IPS-20b (cell line): ENCODE measurements around the gene MGAT5.

Experiments
- H3K27ac ChIP-seq: one replicate; pipeline ENCODE4 v1.5.1; 2013; ENCODE audit warnings: low read length
- H3K27me3 ChIP-seq: 2 replicates; pipeline ENCODE4 v1.6.1; 2013; ENCODE audit warnings: mild to moderate bottlenecking, low read length, inconsistent platforms; ENCODE audit not compliant: insufficient read depth
- H3K36me3 ChIP-seq: 2 replicates; pipeline ENCODE4 v1.6.1; 2013; ENCODE audit warnings: low read depth, mild to moderate bottlenecking, inconsistent platforms, low read length, moderate library complexity; ENCODE audit not compliant: insufficient read depth
- H3K4me1 ChIP-seq: 2 replicates; pipeline ENCODE4 v1.6.1; 2013; ENCODE audit warnings: mild to moderate bottlenecking, control low read depth, inconsistent platforms, low read length, moderate library complexity; ENCODE audit not compliant: insufficient read depth
- H3K4me3 ChIP-seq: 2 replicates; pipeline ENCODE4 v1.5.1; 2013; ENCODE audit warnings: mild to moderate bottlenecking, low read length, inconsistent platforms
- H3K9ac ChIP-seq: 2 replicates; pipeline ENCODE4 v1.6.1; 2013; ENCODE audit warnings: low read depth, mild to moderate bottlenecking, inconsistent platforms, low read length, moderate library complexity
- H3K9me3 ChIP-seq: 2 replicates; pipeline ENCODE4 v1.6.1; 2013; ENCODE audit warnings: mild to moderate bottlenecking, low read depth, low read length, inconsistent platforms; ENCODE audit not compliant: insufficient read depth

The MGAT5 gene

DNA sequence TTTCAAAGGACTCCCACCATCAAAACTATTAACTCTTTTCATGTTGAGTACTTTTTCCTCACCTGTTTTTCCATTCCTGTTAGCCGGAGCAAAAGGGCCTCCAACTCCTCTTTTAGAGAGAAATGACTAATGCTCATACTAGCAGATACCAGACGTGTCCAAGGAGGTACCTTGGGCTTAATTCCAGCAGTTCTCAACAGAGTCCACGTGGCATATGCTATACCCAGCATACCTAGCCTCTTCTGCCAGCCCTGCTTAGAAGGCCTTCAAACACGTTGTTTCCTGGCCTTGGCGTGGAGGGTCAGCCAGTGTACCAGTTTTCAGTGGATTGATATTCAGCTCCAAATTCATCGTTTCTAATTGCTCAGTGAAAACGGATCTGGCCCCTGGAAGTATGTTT lies 123.9 kb downstream of the MGAT5 start:
- H3K9me3 ChIP-seq, result no peaks in the 10 kb centered on the region
- H3K4me3 ChIP-seq, result no peak overlapping the region
- no peak overlapping the region for H3K9ac ChIP-seq
- no peak overlapping the region for H3K27ac ChIP-seq
- H3K4me1 ChIP-seq, result no peaks in the 10 kb centered on the region
- no peaks in the 10 kb centered on the region; the same call in 1 of the 2 replicates for H3K36me3 ChIP-seq
- H3K27me3 ChIP-seq, result no peaks in the 10 kb centered on the region

DNA sequence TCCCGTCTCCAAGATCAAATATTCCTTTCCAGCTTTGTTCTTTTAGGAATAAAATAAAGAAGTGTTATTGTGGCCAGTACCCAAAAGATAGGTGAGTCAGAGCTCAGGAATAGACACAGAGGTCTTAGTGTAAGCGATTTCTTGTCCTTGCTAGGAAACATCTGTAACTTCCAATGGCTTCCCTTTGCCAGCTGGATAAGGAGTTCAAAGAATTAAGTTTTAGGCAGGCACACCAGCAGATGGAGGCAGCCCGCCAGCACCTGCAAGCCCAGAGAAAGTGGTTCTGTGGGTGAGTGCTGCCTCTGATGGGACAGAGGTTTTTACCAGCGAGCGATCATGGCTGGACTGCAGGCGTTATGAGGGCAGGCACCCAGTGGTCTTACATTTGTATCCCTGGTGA lies 125.4 kb downstream of the MGAT5 start:
- H3K36me3 ChIP-seq, result no peaks in the 10 kb centered on the region; the same call in 1 of the 2 replicates
- H3K27ac ChIP-seq, result no peak overlapping the region
- H3K27me3 ChIP-seq, result no peaks in the 10 kb centered on the region
- H3K4me1 ChIP-seq, result no peaks in the 10 kb centered on the region
- H3K9ac ChIP-seq, result no peak overlapping the region
- no peaks in the 10 kb centered on the region for H3K9me3 ChIP-seq
- no peak overlapping the region for H3K4me3 ChIP-seq

DNA sequence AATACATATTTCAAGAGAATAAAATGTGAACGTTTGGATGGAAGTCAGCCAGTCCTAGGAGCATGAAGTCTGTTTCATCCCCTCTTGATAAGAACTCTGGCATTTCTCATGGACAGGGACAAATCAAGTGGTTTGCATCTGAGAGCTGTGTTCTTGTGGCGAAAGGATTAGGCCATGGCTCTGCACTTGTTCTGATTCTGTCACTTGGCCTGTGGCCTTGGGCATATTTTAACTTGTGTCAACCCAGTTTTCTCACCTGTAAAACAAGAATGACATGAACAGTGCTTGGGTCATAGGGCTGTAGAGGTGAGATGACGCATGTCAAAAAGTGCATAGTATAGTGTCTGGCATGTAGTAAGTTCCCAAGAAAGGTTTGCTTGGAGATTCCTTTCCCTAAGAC lies 125.8 kb downstream of the MGAT5 start:
- H3K27ac ChIP-seq, result no peak overlapping the region
- no peak overlapping the region for H3K4me3 ChIP-seq
- no peaks in the 10 kb centered on the region for H3K9me3 ChIP-seq
- no peaks in the 10 kb centered on the region for H3K4me1 ChIP-seq
- no peaks in the 10 kb centered on the region for H3K27me3 ChIP-seq
- no peaks in the 10 kb centered on the region; the same call in 1 of the 2 replicates for H3K36me3 ChIP-seq
- no peak overlapping the region for H3K9ac ChIP-seq

DNA sequence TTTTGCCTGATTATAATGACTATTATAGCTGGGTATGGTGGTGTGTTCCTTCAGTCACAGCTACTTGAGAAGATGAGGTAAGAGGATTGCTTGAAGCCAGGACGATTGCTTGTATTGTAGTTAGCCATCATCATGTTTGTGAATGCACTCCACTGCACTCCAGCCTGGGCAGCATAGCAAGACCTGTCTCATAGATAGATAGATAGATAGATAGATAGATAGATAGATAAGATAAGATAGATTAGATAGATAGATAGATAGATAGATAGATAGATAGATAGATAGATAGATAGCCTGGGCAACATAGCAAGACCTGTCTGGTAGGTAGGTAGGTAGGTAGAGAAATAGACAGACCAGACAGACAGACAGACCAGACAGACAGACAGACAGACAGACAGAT lies 127.3 kb downstream of the MGAT5 start:
- Histone ChIP-seq H3K27ac (no peak overlapping the region), H3K4me3 (no peak overlapping the region), H3K36me3 (no peaks in the 10 kb centered on the region; the same call in 1 of the 2 replicates)

DNA sequence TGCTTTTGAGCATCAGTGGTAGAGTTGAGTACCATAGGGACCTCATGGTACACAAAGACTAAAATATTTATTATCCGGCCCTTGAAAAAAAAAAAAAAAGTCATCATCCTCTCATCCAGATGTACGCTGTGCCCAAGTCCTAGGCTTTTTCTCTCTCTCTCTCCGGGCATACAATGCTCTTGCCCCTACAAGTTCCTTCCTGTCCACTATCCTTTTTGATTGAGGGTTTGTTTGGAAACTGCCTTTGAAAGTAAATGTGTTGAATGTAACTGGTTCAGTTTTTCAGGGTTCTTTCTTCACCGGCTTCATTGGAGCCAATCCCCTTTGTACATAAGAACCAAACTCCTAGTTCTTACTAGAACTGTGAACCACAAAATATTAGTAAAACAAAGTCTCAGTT lies 130.3 kb downstream of the MGAT5 start:
- H3K27ac ChIP-seq, result no peak overlapping the region
- H3K9me3 ChIP-seq, result no peaks in the 10 kb centered on the region
- no peaks in the 10 kb centered on the region for H3K4me1 ChIP-seq
- H3K27me3 ChIP-seq, result no peaks in the 10 kb centered on the region
- no peak overlapping the region for H3K4me3 ChIP-seq
- H3K36me3 ChIP-seq, result no peaks in the 10 kb centered on the region
- H3K9ac ChIP-seq, result no peak overlapping the region

More for the DNA sequence above, 127.3 kb downstream of the MGAT5 start:
- no peaks in the 10 kb centered on the region for H3K27me3 ChIP-seq
- no peak overlapping the region for H3K9ac ChIP-seq
- no peaks in the 10 kb centered on the region for H3K9me3 ChIP-seq
- H3K4me1 ChIP-seq, result no peaks in the 10 kb centered on the region

DNA sequence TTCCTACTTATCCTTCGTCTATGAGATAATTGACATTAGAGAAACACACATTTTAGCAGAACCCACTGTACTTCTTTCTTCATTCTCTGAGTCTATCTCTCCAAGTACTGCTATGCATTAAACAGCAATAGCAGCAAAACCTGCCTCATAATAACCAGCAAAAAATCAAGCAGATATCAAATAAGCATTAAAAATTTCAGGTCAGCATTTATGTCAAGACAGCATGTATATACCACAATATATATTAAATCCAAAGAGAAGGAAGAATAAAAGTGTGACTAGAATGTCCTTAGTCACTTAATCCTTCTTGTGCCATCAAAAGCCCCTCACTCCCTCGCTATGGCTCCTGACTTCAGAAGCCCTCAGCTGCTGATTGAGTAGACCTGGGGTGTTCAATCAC lies 131.3 kb downstream of the MGAT5 start:
- H3K4me3 ChIP-seq, result no peak overlapping the region
- H3K9ac ChIP-seq, result no peak overlapping the region
- no peak overlapping the region for H3K27ac ChIP-seq
- no peaks in the 10 kb centered on the region for H3K27me3 ChIP-seq
- no peaks in the 10 kb centered on the region for H3K36me3 ChIP-seq
- no peaks in the 10 kb centered on the region for H3K9me3 ChIP-seq
- no peaks in the 10 kb centered on the region for H3K4me1 ChIP-seq

DNA sequence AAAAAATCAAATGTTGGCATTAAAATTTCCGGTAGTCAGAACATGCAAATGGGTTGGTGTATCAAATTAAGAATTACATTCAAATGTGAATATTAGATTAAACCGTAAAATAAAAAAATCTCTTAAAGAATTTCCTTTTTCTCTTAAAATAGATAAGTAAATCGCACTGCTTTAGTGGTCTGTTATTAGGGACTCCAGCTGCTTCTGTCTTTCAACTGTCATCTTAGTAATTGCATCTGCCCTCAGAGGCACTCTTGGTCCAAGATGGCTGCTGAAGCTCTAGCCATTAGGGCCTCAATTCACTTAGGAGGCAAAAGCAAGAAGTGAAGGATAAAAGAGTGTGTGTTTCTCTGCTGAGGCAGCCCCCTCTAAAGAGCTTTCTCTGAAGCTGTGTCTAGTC lies 132.4 kb downstream of the MGAT5 start:
- Histone ChIP-seq H3K36me3 (no peaks in the 10 kb centered on the region), H3K27ac (no peak overlapping the region), H3K27me3 (no peaks in the 10 kb centered on the region), H3K9ac (no peak overlapping the region), H3K4me1 (no peaks in the 10 kb centered on the region), H3K9me3 (no peaks in the 10 kb centered on the region), H3K4me3 (no peak overlapping the region)

DNA sequence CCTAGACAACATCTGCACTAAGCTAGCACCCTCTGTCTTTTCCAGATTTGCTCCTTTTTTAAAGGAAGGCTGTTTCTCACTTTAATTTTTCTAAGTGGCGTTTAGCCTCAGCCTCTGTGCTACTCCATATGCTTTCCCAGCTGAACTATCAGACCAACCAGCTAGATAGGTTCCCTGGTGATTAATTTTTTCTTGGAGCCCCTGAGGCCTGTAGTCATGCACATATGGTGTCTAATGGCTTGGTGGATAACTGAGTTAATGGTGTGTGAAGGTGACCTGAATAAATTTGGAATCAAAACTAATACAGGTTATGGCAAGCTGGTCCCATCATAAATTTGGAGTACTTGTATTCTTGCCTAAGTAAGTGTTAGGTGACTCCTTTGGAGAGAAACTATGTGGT lies 135.5 kb downstream of the MGAT5 start:
- no peaks in the 10 kb centered on the region for H3K27me3 ChIP-seq
- H3K9me3 ChIP-seq, result no peaks in the 10 kb centered on the region
- H3K4me3 ChIP-seq, result no peak overlapping the region
- H3K27ac ChIP-seq, result no peak overlapping the region
- no peaks in the 10 kb centered on the region for H3K36me3 ChIP-seq
- no peak overlapping the region for H3K9ac ChIP-seq
- H3K4me1 ChIP-seq, result no peaks in the 10 kb centered on the region

DNA sequence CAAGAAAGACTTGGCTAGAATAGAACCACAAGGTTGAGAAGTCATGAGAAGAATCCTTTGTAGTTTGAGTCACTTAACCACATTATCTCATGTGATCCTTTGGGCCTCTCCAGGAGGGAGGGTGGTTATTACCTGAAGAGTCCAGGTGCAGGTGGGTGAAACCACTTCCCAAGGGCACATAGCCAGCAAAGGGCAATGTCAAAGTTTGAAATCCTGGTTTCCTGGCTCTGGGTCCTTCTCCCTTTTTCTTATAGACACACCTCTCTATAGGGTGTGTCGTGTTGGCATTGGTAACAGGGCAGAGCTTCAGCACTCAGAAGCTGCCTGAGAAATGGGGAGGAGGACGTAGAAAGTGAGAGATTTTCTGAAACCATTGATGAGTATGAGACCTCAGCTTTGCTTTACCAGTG lies 137.9 kb downstream of the MGAT5 start:
- H3K4me1 ChIP-seq, result no peaks in the 10 kb centered on the region
- no peaks in the 10 kb centered on the region for H3K9me3 ChIP-seq
- H3K9ac ChIP-seq, result no peak overlapping the region
- H3K27me3 ChIP-seq, result no peaks in the 10 kb centered on the region
- no peak overlapping the region for H3K27ac ChIP-seq
- no peaks in the 10 kb centered on the region for H3K36me3 ChIP-seq
- H3K4me3 ChIP-seq, result no peak overlapping the region

DNA sequence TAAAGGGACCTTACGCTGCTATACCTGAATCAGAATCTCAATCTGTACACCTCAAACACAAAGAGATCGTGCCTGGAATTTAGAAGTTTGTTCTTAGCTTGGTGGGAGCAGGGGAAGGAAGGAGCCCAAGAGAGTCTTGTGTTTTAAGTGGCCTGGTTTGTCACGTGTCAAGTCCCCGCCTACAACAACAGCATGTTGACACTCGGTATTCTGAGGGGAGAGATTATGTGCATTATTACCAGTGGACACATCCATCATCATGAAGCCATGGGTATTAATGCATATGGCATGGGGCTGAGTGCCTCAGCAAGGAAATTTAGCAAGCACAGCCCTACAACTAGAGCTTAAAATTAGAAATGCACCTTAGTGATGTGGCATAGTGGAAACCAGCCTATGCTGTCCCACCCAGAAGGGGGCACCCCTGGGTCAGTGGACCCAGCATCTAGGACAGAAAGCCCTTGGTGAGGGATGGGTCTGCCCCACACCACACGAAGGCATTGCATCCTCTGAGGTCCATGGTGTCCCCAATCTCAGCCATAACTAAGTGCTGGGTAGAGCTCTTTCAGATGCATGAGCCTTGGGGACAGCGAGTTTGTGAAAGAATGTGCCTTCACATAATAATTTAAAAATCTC lies 138.7 kb downstream of the MGAT5 start:
- no peak overlapping the region for H3K4me3 ChIP-seq
- no peak overlapping the region for H3K9ac ChIP-seq
- H3K36me3 ChIP-seq, result no peaks in the 10 kb centered on the region
- no peaks in the 10 kb centered on the region for H3K27me3 ChIP-seq
- no peaks in the 10 kb centered on the region for H3K4me1 ChIP-seq
- H3K27ac ChIP-seq, result no peak overlapping the region
- no peaks in the 10 kb centered on the region for H3K9me3 ChIP-seq

DNA sequence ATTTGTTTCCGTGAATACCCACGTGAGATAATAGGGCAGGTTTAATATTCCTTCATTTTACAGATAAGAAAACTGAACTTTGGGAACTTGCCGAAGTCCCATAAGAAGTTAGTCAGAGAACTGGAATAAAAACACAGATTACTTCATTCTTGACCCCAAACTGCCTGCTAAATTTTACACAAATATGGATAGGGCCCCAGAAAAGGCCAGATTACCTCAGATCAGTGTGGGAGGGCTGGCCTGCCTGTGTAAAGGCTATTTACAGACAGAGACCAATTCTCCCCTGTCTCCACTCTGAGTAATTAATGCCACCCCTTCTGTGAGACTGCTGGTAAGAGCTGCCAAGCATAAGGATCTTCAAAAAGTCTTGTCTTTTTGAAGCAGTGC lies 139.2 kb downstream of the MGAT5 start:
- no peaks in the 10 kb centered on the region for H3K9me3 ChIP-seq
- H3K36me3 ChIP-seq, result no peaks in the 10 kb centered on the region
- H3K27me3 ChIP-seq, result no peaks in the 10 kb centered on the region
- H3K4me1 ChIP-seq, result no peaks in the 10 kb centered on the region
- H3K27ac ChIP-seq, result no peak overlapping the region
- no peak overlapping the region for H3K4me3 ChIP-seq
- H3K9ac ChIP-seq, result no peak overlapping the region

DNA sequence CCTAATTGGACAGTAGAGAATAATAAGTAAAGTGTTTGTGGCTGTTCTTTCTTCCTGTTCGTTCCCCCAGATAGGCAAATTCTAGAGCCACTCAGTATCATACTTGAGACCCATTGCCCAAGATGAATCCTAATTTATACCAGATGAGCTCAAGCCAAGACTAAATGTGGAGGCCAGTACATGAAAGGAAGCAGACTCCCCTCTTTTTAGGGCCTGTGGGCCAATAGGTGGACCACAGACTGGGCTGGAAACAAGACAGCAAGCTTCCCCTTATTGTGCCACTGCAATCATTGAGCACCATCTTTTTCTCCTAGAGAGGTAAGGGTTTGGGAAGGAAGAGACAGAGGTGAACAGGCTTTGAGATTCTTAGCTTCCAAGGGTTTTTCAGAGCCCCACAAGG lies 141.9 kb downstream of the MGAT5 start:
- Histone ChIP-seq H3K9me3 (no peaks in the 10 kb centered on the region), H3K9ac (no peak overlapping the region), H3K4me1 (no peaks in the 10 kb centered on the region), H3K4me3 (no peak overlapping the region), H3K36me3 (no peaks in the 10 kb centered on the region), H3K27ac (no peak overlapping the region), H3K27me3 (no peaks in the 10 kb centered on the region)
